Measurements from ENCODE around the gene POU6F2.

GRCh38 chr7:39016609-39017008, 38.9 kb downstream of the POU6F2 start:
- TF ChIP-seq CTCF (IDR thresholded peaks at IDR 0.05) (no peak), POLR2AphosphoS5 (IDR thresholded peaks at IDR 0.05) (no peak)

Data from breast epithelium (tissue), 3 donors.